CD4-positive, alpha-beta T cell treated with Interleukin-6 for 4 hours (primary cell): Measurements from ENCODE around the gene FSTL5.

Source experiments
- DNase-seq: peaks from one replicate; pipeline ENCODE4 v3.0.0-alpha.2; 2020; ENCODE audit warnings: mixed read lengths

Gene FSTL5

DNA sequence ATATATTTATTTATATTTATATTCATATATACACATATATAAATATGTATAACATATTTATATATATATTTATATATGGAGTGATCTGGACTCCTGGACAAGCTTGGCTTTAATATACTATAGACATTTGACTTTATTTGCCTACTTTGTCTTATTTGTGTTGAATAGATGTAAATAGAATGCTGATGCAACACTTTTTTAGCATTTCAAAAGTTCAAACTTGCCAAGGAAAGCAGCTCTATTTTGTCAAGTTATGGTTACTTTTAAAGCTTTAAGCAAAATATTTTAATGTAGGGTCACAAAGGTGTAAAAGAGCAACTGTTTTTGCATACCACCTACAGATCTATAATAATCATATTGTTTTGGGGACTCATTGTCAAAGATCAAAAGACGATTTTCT lies 61.1 kb downstream of the FSTL5 start:
- no peak for DNase-seq

- no peak for DNase-seq
Measured at GRCh38 chr4:162101337-162101736, 62.5 kb downstream of the FSTL5 start.

- no peak for DNase-seq
Measured at GRCh38 chr4:162075726-162076125, 88.1 kb downstream of the FSTL5 start.

DNA sequence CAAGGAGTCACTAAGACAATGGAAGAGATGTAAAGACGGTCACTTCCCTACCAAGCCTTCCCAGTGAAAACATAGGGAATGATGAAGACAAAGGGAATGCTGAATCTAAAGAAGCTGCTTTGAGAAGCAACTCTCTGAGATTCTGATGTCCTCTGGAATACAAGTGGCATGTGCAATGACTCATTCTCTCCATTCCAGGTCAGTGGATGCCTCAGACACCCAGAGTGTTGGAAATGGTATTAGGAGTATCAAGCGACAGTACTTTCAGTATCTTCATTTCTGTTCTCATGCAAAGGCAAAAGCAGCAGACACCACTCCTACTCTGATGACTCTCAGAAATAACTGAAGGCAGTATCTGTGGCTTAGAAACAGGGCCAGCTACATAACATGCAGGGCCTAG lies 102.6 kb downstream of the FSTL5 start:
- no peak for DNase-seq

DNA sequence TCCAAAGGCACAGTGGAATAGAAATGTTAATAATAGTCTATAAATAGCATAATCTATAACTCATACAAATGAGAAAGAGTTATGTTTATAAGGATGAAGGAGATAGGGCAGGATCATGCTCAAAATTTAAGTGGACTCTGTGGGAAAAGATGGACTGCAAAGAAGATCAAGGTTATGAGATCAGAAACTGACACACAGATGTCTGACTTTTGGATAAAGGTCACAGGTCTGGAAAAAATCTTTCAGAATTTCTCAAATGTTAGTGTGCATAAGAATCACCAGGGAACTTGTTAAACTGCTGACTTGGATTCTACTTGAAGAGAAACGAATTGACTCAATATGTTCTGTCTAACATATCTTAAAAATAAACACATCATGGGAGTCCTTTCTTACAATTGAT lies 104.1 kb downstream of the FSTL5 start:
- no peak for DNase-seq

DNA sequence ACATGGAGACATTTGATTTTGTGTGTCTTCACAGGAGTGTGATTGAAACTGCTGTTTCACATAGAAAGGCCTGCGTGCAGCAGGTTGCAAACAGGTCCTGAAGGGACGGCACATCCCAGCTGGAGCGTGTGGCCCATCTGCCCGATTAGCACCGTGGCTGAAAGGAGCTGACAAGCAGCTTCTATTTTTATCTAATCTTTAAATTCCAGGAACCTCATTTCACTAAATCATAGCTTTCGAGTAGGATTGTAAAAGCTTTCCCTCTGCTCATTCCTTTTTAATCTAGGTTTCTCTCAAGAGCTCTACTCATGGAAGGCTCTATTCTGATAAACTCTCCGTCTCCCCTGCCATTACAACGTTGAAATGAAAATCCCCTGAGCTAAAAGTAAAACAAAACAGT lies 106.8 kb downstream of the FSTL5 start:
- DNase-seq: no peak

GRCh38 chr4:162046135-162046534 lies 117.7 kb downstream of the FSTL5 start:
- DNase-seq: no peak

- DNase-seq: no peak
Measured at GRCh38 chr4:162038112-162038511, 125.7 kb downstream of the FSTL5 start.

- DNase-seq: no peak
Measured at GRCh38 chr4:162017863-162018262, 145.9 kb downstream of the FSTL5 start.

- no peak for DNase-seq
Measured at GRCh38 chr4:162016991-162017390, 146.8 kb downstream of the FSTL5 start.

GRCh38 chr4:162016219-162016618 lies 147.6 kb downstream of the FSTL5 start:
- no peak for DNase-seq

DNA sequence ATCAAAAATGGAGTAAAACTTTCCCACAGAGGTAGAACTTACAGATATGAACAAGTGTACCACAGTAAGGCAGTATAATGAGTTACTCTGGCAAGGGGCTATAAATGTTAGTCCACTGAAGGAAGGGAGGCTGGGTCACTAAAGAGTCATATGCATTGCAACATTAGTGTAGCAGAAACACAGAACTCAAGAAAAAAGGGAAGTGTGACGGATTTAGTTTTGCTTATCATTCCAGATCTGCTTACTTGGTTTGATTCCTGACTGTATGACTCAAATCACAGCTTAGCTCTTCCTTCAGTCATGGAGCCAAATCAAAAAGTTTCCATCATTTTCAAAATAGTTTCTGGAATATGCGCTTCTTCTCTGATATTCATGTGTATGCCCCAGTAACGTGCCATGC lies 148.7 kb downstream of the FSTL5 start:
- DNase-seq: no peak

DNA sequence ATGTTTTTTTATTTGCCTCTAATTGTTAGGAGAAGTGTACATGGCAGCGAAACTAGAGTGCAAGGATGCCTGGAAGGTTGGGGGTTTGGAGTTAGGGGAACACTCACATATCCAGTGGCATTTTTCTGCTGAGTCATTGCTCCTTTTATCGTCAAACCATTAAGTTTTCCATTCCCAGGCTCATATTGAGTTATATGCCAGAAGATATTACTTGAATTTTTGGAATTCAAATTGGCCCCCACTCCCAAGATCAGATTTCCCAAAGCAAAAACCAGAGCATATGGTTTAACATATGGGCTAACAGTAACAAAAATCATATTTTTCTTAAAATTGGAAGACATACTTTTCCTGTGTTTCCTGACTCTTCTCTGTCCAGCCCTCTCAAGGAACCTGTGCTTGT lies 152.7 kb downstream of the FSTL5 start:
- no peak for DNase-seq

DNA sequence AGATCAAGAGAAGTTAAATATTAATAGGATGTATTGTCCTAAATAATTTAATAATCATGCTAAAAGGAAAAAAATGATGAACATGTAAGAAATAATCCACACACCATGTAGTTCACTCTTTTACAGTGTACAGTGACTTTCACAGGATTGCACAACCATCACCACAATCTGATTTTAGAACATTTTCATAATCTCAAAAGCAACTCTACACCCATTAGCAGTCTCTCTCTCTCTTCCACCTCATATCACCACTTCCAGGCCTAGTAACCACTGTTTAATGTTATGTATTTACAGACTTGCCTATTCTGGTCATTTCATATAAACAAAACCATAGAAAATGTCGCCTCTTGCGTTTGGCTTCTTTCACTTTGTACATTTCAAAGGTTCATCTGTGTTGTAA lies 153.4 kb downstream of the FSTL5 start:
- DNase-seq: no peak

DNA sequence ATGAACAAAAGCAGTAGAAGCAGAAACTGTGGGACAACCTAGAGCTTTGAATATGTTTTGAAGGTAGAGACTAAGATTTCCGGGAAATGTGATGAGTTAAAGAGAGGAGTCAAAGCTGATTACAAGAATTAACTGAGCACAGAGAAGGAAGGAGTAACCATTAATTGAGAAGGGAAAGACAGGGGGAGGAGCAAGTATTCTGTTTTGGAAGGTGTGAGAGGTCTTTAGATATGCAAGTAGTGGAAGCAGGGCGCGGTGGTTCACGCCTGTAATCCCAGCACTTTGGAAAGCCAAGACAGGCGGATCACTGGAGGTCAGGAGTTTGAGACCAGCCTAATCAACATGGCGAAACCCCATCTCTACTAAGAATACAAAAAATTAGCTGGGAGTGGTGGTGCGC lies 171.5 kb downstream of the FSTL5 start:
- no peak for DNase-seq

DNA sequence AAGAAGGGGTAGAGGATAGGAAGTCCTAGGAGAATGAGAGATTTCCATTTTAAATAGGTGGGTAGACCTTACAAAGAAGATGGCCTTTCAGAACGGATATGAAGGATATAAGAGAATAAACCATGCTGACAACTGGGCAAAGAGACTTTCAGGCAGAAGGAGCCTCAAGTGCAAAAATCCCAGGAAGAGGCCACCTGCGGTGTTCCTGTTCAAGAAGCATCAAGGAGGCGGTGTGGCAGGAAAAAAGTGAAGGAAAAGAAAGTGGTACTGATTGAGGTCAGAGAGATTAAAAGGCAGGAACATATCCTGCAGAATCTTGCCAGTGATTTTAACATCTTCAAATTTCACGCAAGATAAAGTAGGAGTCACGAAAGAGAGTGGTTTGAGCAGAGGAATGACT lies 172.0 kb downstream of the FSTL5 start:
- DNase-seq: no peak

DNA sequence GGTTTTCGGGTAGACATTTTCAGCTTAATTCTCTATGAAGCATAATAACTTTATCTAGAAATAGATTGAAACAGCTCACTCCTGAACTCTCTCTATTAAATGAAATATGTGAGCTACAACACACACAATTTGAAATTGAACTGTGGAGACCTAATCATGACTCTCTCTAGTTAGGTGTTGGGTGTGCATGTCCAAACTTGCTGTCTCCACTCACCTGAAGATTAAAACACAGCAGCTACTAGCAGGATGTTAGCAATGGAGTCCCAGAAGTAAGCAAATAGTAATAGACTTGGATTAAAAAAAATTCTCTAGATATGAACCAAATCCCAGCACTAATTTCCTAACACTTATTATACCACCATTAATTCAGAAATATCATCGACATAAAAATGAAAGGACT lies 173.1 kb downstream of the FSTL5 start:
- no peak for DNase-seq

DNA sequence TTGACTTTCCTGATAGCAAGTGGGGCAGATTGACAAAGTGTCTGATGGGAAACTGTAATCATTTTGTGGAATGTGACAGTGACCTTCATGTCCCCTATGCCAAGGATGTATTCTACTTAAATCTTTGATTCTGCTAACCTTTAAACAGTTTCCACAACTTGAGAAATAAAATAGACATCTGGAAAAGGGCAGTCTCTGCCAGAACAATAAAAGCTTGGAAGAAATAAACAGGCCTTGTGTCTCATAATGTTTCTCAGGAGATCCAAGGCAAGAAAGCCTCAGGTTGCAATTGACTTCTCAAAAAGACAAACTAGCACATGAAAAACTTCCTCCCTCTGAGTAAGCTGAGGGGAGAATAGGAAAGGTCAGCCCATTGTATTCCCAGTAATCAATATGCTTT lies 174.9 kb downstream of the FSTL5 start:
- DNase-seq: no peak

DNA sequence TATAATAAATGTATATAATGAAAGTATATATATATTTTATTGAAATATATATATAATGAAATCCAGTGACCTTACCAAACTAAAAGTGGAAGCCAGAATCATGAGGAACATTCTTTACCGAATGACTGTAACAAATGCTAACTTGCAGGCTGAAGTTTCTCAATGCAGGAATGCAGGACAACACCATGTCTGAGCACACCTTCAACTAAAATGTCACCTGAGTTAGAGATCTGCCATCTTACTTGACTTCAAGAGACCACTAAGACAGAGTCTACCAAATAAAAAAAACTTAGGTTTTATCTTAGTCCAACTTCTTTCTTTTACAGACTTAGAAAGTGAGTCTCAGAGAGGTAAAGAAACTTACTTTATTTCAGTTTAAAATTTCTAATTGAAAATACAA lies 176.2 kb downstream of the FSTL5 start:
- no peak for DNase-seq

DNA sequence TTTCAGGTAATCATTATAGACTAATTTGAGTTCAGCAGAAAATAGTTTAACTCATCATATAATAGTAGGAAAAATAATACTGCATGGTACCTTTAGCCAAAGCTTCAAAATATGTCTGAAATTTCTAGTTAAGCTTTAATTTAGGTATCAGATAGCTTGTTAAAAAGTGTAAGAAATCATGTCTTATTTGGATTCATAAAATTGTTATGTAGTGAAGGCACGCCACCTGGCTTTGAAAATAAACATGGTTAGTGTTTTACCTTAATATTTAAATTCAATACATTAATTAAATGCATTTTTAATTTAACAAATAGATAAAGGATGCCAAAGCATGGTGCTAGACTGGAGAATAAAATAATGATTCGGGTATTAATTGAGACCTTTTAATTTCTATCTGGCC lies 211.4 kb downstream of the FSTL5 start:
- DNase-seq: no peak

DNA sequence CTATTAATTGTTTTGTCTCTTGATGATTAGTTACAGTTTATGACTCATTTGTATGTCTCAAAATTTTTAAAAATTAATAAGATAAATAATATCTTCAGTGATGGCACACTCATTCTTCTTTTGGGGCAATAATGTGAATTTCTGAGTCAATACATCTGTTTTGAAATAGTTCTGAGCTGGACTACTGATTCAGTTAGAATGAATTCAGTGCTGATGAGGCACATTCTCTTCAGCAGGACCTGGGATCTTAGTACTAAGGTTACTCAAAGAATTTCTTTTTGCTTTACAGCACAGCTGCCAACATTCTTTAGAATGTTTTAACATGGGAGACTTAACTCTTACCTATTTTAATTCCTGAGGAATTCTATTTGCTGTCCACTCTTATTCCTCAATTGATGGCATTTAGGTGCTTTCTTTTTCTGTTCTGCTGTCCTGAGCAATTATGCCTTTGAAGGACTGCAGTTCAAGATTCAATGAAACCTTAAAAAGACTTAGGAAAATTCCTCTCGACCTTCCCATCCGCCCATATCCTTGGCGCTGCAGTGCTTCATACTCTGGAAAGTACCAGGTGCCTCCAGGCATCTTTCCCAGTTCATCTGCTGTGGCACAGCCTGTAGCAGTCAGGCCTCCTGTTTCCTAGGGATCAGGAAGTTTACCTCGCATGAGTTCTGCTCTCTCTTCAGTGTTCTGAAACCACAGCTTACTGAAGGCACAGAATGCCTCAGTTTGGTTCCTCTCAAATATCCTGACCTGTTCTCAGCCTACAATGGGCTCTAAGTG lies 213.7 kb downstream of the FSTL5 start:
- DNase-seq: no peak

DNA sequence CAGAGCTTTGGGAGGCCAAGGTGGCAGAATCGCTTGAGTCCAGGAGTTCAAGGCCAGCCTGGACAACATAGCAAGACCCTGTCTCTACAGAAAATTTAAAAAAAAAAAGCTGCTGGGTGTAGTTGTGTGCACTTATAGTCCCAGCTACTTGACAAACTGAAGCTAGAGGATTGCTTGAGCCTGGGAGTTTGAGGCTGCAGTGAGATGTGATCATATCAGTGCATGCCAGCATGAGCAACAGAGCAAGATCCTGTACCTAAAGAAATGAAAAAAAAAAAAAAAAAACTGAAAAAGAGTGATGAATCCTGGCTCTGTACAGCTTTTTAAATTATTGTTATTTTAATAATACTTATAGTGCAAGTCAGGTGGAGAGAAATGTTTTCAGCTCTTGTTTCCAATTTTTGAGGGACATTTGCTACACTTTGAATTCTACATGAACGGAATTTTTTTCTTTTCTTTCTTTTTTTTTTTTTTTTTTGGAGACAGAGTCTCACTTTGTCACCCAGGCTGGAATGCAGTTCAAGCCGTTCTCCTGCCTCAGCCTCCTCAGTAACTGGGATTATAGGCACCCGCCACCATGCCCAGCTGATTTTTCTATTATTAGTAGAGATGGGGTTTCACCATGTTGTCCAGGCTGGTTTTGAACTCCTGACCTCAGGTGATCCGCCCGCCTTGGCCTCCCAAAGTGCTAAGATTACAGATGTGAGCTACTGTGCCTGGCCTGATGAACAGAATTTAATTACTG lies 215.6 kb downstream of the FSTL5 start:
- no peak for DNase-seq

- DNase-seq: no peak
Measured at GRCh38 chr4:161937596-161937995, 226.2 kb downstream of the FSTL5 start.
